Measurements from ENCODE around the gene CDKL4.
A peak's percentile ranks its signal among the peaks of the same experiment; 100 is the strongest.
"Not testable (repeated sequence)": the region's sequence is repeated elsewhere in the genome, so short reads cannot be mapped to it uniquely, and the experiment has no call there.

Gene CDKL4

GRCh38 chr2:39175026-39175812 is 68.6 kb downstream of the CDKL4 start:
- Mint-ChIP-seq H3K27ac (peak overlapping the region; percentile 20), H3K4me3 (no peak overlapping the region), H3K36me3 (no peaks in the 10 kb centered on the region), H3K4me1 (no peaks in the 10 kb centered on the region), H3K9me3 (no peaks in the 10 kb centered on the region)
- no peak for DNase-seq (ENCODE audit: low spot score in 2 of 2)
- no peak for ATAC-seq

GRCh38 chr2:39174022-39174421 is 69.7 kb downstream of the CDKL4 start:
- no peak overlapping the region for H3K4me3 Mint-ChIP-seq
- DNase-seq (ENCODE audit: low spot score in 2 of 2) (no peak), ATAC-seq (no peak)
- H3K27ac Mint-ChIP-seq: no peak overlapping the region
- H3K9me3 Mint-ChIP-seq: no peaks in the 10 kb centered on the region
- H3K36me3 Mint-ChIP-seq: no peaks in the 10 kb centered on the region
- H3K4me1 Mint-ChIP-seq: no peaks in the 10 kb centered on the region

GRCh38 chr2:39172047-39172706 is 71.6 kb downstream of the CDKL4 start:
- not testable (repeated sequence) for H3K36me3 Mint-ChIP-seq; H3K4me3 Mint-ChIP-seq; ATAC-seq; H3K4me1 Mint-ChIP-seq; DNase-seq (ENCODE audit: low spot score in 2 of 2); H3K9me3 Mint-ChIP-seq
- H3K27ac Mint-ChIP-seq: peak overlapping the region; percentile 32

GRCh38 chr2:39171621-39172020 is 72.1 kb downstream of the CDKL4 start:
- peaks cover 6% of the 10 kb centered on the region for H3K4me1 Mint-ChIP-seq
- no peaks in the 10 kb centered on the region for H3K9me3 Mint-ChIP-seq
- ATAC-seq (no peak), DNase-seq (ENCODE audit: low spot score in 2 of 2) (no peak)
- H3K36me3 Mint-ChIP-seq: no peaks in the 10 kb centered on the region
- H3K4me3 Mint-ChIP-seq: no peak overlapping the region
- H3K27ac Mint-ChIP-seq: peak overlapping the region; percentile 32

GRCh38 chr2:39164089-39164488 is 79.7 kb downstream of the CDKL4 start:
- Mint-ChIP-seq H3K36me3 (no peaks in the 10 kb centered on the region), H3K27ac (no peak overlapping the region), H3K4me3 (no peak overlapping the region), H3K9me3 (no peaks in the 10 kb centered on the region), H3K4me1 (peaks cover 6% of the 10 kb centered on the region)
- ATAC-seq: no peak
- DNase-seq (ENCODE audit: low spot score in 2 of 2): no peak

GRCh38 chr2:39160982-39161381 is 82.8 kb downstream of the CDKL4 start:
- no peak for DNase-seq (ENCODE audit: low spot score in 2 of 2)
- no peaks in the 10 kb centered on the region for H3K36me3 Mint-ChIP-seq

GRCh38 chr2:39159283-39159682 is 84.5 kb downstream of the CDKL4 start:
- Mint-ChIP-seq H3K9me3 (no peaks in the 10 kb centered on the region), H3K36me3 (no peaks in the 10 kb centered on the region), H3K27ac (no peak overlapping the region), H3K4me3 (no peak overlapping the region), H3K4me1 (no peaks in the 10 kb centered on the region)
- ATAC-seq (no peak), DNase-seq (ENCODE audit: low spot score in 2 of 2) (no peak)

More at GRCh38 chr2:39160982-39161381, 82.8 kb downstream of the CDKL4 start:
- no peaks in the 10 kb centered on the region for H3K4me1 Mint-ChIP-seq
- H3K9me3 Mint-ChIP-seq: no peaks in the 10 kb centered on the region
- ATAC-seq: no peak
- H3K27ac Mint-ChIP-seq: no peak overlapping the region
- no peak overlapping the region for H3K4me3 Mint-ChIP-seq

- DNase-seq (ENCODE audit: low spot score in 2 of 2): no peak
- Mint-ChIP-seq H3K9me3 (no peaks in the 10 kb centered on the region), H3K4me1 (no peaks in the 10 kb centered on the region), H3K27ac (no peak overlapping the region), H3K36me3 (no peaks in the 10 kb centered on the region), H3K4me3 (no peak overlapping the region)
- ATAC-seq: no peak
Measured at GRCh38 chr2:39158351-39158750, 85.4 kb downstream of the CDKL4 start.

- ATAC-seq (no peak), DNase-seq (ENCODE audit: low spot score in 2 of 2) (no peak)
- no peak overlapping the region for H3K4me3 Mint-ChIP-seq
- H3K4me1 Mint-ChIP-seq: no peaks in the 10 kb centered on the region
- H3K9me3 Mint-ChIP-seq: no peaks in the 10 kb centered on the region
- H3K36me3 Mint-ChIP-seq: no peaks in the 10 kb centered on the region
- no peak overlapping the region for H3K27ac Mint-ChIP-seq
Measured at GRCh38 chr2:39156846-39157245, 86.9 kb downstream of the CDKL4 start.

GRCh38 chr2:39156107-39156506 is 87.7 kb downstream of the CDKL4 start:
- H3K36me3 Mint-ChIP-seq: no peaks in the 10 kb centered on the region
- H3K4me1 Mint-ChIP-seq: no peaks in the 10 kb centered on the region
- no peak overlapping the region for H3K27ac Mint-ChIP-seq
- ATAC-seq (no peak), DNase-seq (ENCODE audit: low spot score in 2 of 2) (no peak)
- no peaks in the 10 kb centered on the region for H3K9me3 Mint-ChIP-seq
- H3K4me3 Mint-ChIP-seq: no peak overlapping the region

- not testable (repeated sequence) for H3K27ac Mint-ChIP-seq; H3K9me3 Mint-ChIP-seq; H3K4me3 Mint-ChIP-seq; DNase-seq (ENCODE audit: low spot score in 2 of 2); H3K4me1 Mint-ChIP-seq; H3K36me3 Mint-ChIP-seq; ATAC-seq
Measured at GRCh38 chr2:39155573-39155972, 88.2 kb downstream of the CDKL4 start.

GRCh38 chr2:39154944-39155343 is 88.8 kb downstream of the CDKL4 start:
- H3K4me1 Mint-ChIP-seq: peaks cover 5% of the 10 kb centered on the region
- H3K9me3 Mint-ChIP-seq: no peaks in the 10 kb centered on the region
- DNase-seq (ENCODE audit: low spot score in 2 of 2) (no peak), ATAC-seq (no peak)
- H3K36me3 Mint-ChIP-seq: no peaks in the 10 kb centered on the region
- H3K27ac Mint-ChIP-seq: no peak overlapping the region
- no peak overlapping the region for H3K4me3 Mint-ChIP-seq

GRCh38 chr2:39153312-39153711 is 90.5 kb downstream of the CDKL4 start:
- no peak overlapping the region for H3K4me3 Mint-ChIP-seq
- no peaks in the 10 kb centered on the region for H3K36me3 Mint-ChIP-seq
- DNase-seq (ENCODE audit: low spot score in 2 of 2) (no peak), ATAC-seq (no peak)
- H3K4me1 Mint-ChIP-seq: peaks cover 7% of the 10 kb centered on the region
- H3K9me3 Mint-ChIP-seq: no peaks in the 10 kb centered on the region
- H3K27ac Mint-ChIP-seq: no peak overlapping the region

GRCh38 chr2:39152504-39152903 is 91.3 kb downstream of the CDKL4 start:
- DNase-seq (ENCODE audit: low spot score in 2 of 2) (no peak), ATAC-seq (no peak)
- Mint-ChIP-seq H3K9me3 (no peaks in the 10 kb centered on the region), H3K27ac (no peak overlapping the region), H3K4me3 (no peak overlapping the region), H3K36me3 (no peaks in the 10 kb centered on the region), H3K4me1 (peaks cover 7% of the 10 kb centered on the region)

GRCh38 chr2:39150890-39151497 is 92.8 kb downstream of the CDKL4 start:
- DNase-seq (ENCODE audit: low spot score in 2 of 2) (no peak), ATAC-seq (no peak)
- H3K4me3 Mint-ChIP-seq: no peak overlapping the region
- peaks cover 7% of the 10 kb centered on the region for H3K4me1 Mint-ChIP-seq
- H3K9me3 Mint-ChIP-seq: no peaks in the 10 kb centered on the region
- H3K36me3 Mint-ChIP-seq: no peaks in the 10 kb centered on the region
- H3K27ac Mint-ChIP-seq: no peak overlapping the region

- H3K27ac Mint-ChIP-seq: no peak overlapping the region
- no peaks in the 10 kb centered on the region for H3K9me3 Mint-ChIP-seq
- H3K4me1 Mint-ChIP-seq: peaks cover 7% of the 10 kb centered on the region
- no peaks in the 10 kb centered on the region for H3K36me3 Mint-ChIP-seq
- no peak overlapping the region for H3K4me3 Mint-ChIP-seq
- DNase-seq (ENCODE audit: low spot score in 2 of 2) (no peak), ATAC-seq (no peak)
Measured at GRCh38 chr2:39150102-39150562, 93.6 kb downstream of the CDKL4 start.

All from stimulated activated effector memory CD8-positive, alpha-beta T cell treated with anti-CD3 and anti-CD28 coated beads, Interleukin-12 subunit alpha, Interleukin-12 subunit beta, amount 100 ng/mL, for 72 hours (primary cell).